Stimulated activated CD4-positive, alpha-beta T cell treated with anti-CD3 and anti-CD28 coated beads, Interleukin-1b, Interleukin-23, amount 100 ng/mL, for 4 hours (primary cell): ENCODE results near the gene FAM111B.
"Not testable (repeated sequence)": the region's sequence is repeated elsewhere in the genome, so short reads cannot be mapped to it uniquely, and the experiment has no call there.

Source experiments
- DNase-seq, 2 donors: peaks; one replicate each; pipeline ENCODE4 v3.0.0-alpha.2; 2020; ENCODE audit warnings: low read depth in 2 of 2

Gene FAM111B

DNA sequence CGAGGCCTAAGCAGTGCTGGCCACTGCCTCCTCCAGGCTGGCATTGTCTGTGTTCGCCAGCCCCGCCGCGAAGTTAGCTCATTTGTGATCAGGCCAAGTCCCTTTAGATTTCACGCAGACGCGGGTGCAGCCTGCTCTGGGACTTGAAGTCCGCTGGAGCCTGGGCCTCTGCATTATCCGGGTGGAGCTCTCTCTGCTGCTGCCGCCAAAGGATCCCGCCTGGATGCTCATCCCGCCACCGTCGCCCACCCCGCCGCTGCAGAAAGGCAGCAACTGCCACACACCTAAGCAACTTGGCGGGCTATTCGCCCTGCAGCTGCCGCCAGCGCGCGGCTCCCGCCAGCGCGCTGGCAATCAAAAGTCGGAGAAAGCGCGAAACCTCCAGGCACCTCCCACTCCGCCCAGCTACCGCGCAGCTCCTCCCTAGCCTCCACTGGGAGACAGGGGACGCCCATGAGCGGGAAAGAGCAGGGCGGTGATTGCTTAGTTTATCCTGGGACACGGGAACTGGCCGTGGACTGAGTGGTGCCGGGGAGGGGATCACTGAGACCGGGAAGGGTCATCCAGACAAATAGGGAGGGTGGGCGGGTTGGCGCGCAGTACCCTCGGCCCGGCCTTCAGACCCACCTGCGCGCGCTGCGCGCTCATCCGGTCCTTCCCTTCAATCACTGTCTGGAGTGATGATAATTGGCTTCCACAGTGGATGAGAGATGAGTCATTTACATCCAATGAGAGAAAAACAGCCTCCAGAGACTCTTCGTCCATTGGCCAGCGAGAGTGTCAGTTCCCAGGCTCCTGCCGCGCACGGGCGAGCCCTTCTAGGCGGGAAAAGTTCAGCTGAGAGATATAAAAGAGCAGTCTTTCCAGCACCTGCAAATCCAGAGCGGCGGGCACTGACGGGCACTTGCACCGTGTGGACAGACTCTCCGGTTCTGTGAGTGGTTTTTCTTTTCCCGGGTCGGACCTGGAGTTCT lies at the start of gene FAM111B:
Gene FAM111B, plus strand, starts transcription at position 875 of the 974 bp plus-strand sequence. CDS start 2,389 bp downstream, outside the sequence.
- DNase-seq: peak; percentile 18 to 31

GRCh38 chr11:59058120-59059033 lies 48.7 kb upstream of the FAM111B start:
- peak; percentile 73 to 74 for DNase-seq

DNA sequence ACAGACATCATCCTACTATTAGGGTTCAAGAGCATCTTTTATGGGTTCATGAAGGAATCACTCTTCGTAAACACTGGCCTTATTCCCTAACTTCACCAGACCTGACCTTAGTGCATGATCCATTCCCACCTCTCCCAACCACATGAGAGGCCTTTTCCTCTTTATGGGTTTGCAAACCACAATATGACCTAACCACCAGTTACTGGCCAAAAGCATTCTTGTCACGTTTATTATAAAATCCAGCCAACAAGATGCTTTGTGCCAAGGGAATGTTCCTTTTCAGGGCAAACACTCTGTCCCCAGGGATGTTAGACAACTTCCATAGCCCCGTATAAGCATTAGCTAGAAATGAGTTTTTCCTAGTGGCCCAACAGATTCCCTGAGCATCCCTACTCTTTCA lies 46.9 kb upstream of the FAM111B start:
- DNase-seq: not testable (repeated sequence)

GRCh38 chr11:59062602-59063529 lies 44.2 kb upstream of the FAM111B start:
- DNase-seq: no peak

- not testable (repeated sequence) for DNase-seq
These were observed 42.9 kb upstream of the FAM111B start for GRCh38 chr11:59063996-59064727.

DNA sequence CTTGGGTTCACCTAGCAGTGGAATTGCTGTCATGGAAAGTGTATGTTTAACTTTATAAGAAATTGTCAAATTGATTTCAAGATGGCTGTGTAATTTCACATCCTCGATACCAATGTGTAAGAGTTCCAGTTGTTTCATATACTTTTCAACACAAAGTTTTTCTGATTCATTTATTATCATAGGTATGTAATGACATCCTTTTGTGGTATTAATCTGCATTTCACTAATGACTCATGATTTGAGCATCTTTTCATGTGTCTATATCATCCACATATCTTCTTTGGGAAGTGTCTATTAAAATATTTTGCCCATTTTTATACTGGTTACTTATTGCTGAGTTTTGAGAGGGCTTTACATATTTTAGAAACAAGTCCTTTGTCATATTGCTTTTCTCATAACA lies 38.0 kb upstream of the FAM111B start:
- DNase-seq: no peak

GRCh38 chr11:59076876-59077571 lies 30.0 kb upstream of the FAM111B start:
- no peak for DNase-seq

GRCh38 chr11:59078435-59078834 lies 28.6 kb upstream of the FAM111B start:
- DNase-seq: no peak

DNA sequence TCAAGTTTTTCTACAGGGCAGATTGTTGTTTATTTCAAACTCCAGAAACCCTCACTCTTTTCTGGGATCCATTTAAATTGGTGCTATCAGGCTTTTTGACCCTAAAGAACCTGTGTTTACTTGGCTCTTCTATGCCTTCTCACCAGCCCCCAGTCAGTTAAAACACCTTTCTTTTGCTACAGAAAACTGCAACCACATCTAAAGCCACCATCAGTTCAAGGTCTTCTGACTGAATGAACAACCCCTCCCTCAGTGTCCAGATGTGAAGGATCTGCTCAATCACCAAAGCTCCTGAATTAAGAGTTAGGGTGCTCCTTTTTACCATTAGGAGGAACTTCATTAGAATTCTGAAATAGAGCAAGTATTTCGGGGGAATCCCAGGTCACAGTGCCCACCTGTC lies 28.0 kb upstream of the FAM111B start:
- no peak for DNase-seq

GRCh38 chr11:59080421-59080820 lies 26.6 kb upstream of the FAM111B start:
- DNase-seq: not testable (repeated sequence)

- DNase-seq: not testable (repeated sequence)
These were observed 25.5 kb upstream of the FAM111B start for GRCh38 chr11:59081430-59082020.

DNA sequence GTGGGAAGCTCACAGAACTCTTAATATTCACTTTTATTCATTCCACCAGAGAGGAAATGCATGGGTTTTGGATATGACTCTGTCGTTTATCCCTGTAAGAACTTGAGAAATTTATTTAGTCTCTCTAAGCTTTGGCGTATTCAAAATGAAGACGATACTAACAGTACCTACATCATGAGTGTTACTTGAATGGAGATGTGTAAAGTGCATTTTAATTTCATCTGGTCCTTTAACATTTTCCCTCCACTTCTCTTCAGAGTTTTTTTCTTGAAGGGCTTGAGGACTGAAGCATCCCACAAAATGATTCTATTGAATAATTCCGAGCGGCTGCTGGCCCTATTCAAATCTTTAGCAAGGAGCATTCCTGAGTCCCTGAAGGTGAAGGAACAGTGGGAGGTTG lies 21.0 kb upstream of the FAM111B start, which contains the start of gene GLYATL1B:
Gene GLYATL1B, plus strand, starts transcription at position 301 of the 400 bp plus-strand sequence. Its CDS starts 0 bp downstream, at position 301.
- DNase-seq: not testable (repeated sequence)

DNA sequence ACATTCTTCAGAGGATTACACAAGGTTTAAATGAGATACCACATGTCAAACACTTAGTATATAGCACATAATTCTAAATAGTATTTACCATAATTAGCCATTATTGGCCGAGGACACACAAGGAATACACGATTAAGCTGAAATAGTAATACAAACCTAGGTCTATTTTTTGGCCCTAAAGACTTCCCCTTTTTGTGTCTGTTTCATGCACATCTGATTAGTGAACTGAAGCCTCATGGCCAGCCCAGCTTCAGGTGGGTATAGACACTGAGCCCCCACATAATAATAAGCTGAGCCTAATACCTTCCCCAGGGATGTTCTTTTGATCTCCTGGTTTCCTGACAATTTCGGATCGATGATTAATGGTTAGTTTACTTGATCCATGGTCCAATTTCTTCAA lies 18.9 kb upstream of the FAM111B start:
- no peak for DNase-seq

GRCh38 chr11:59093576-59093975 lies 13.5 kb upstream of the FAM111B start:
- not testable (repeated sequence) for DNase-seq

DNA sequence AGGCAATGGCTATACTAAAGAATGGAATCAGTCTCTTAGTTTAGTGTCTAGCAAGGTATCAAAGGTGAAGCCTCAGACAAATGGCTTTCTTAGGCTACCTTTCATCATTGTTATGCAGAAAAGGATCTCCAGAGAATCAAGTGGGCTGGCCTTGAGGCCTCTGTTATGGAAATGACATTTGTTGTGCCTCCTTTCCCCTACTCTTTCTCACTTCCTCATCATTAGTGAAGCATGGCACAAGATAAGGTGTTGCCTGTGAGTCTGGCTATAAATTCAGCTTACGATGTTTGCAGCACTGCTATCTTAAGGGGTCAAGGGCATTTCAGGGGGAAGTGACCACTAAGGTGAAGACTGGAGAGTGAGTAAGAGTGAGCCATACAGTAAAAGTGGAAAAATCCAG lies 11.8 kb upstream of the FAM111B start:
- not testable (repeated sequence) for DNase-seq

GRCh38 chr11:59095972-59096575 lies 11.0 kb upstream of the FAM111B start:
- DNase-seq: not testable (repeated sequence)

DNA sequence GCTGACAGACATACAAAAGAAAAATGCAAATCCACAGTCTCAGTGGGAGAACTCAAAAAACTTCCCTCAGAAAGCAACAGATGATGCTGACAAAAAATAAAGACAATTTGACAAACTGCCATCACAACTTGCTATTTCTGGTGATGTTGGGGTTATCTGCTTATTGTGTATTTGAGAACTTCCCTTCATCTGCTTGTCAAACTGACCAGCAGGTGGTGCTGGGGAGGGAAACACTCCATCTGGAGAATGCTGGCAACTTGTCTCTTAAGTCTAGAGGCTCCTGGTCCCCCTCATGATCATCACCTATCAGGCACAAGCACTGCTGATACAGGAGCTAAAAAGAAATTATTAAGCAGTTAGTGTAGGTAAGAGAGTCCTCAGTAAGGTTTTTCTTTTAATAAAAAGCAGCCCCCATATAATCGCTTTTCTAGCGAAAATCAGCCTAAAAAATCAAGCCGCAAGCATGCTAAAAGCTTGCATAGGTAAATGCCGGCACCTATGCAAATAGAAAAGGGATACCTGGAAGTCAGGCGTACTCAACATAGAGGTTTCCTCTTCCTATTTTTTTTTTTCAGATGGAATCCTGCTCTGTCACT lies 9.8 kb upstream of the FAM111B start:
- peak; percentile 50 to 58 for DNase-seq

- DNase-seq: not testable (repeated sequence)
These were observed 9.1 kb upstream of the FAM111B start for GRCh38 chr11:59097938-59098337.
